HepG2 (cell line): ENCODE results near the gene GNAS. TPM values are rescaled to one million over a fixed set of nuclear protein-coding genes. Genes with fewer than 3 reads are reported as not detected.

Experiments
- ATAC-seq: fragments of 200-7000 bp; cut with Tn5 transposase; 3 replicates; pipeline ENCODE4 v1.9.1; 2020; ENCODE audit warnings: mild to moderate bottlenecking, moderate library complexity
- BruUV-seq: library from RNA; stranded (reverse); fragments of 400-500 nt; replicated peaks from 2 replicates; lab custom pipeline; 2021; lab: Mats Ljungman, UMichigan
- CTCF ChIA-PET: fragments of 300-600 bp; formaldehyde crosslinking; extraction: SDS; loops from one replicate; lab custom pipeline; 2021; ENCODE audit warnings: low total read pairs, inconsistent platforms, low intra/inter-chr PET ratio; lab: Yijun Ruan, JAX
- POLR2A ChIA-PET: fragments of 350-600 bp; sonication (Branson Sonifier 250); formaldehyde crosslinking; loops from one replicate; lab custom pipeline; 2020; ENCODE audit warnings: antibody characterized with exemption, inconsistent platforms; lab: Yijun Ruan, JAX
- DNase-seq: peaks from one replicate; pipeline ENCODE4 v3.0.0-alpha.2; 2015; ENCODE audit warnings: low spot score
- FAIRE-seq: peaks from 3 replicates; lab custom pipeline; 2011; peaks lifted over from hg19 to GRCh38; lab: Jason Lieb, UNC
- H2AFZ ChIP-seq: one replicate; pipeline ENCODE4 v1.6.1; 2011; ENCODE audit warnings: low read length, inconsistent platforms
- H3K27ac ChIP-seq: fragments of 300-600 bp; 3 replicates; pipeline ENCODE4 v1.8.0; 2011; ENCODE audit warnings: mixed run types, mild to moderate bottlenecking, mixed read lengths, low read length, inconsistent platforms; ENCODE audit not compliant: insufficient read depth; ENCODE audit errors: extremely low read length
- H3K27me3 ChIP-seq, 2 experiments: fragments of 200-600 bp in 1 of 2; 2 replicates in 1 of 2; 3 replicates in 1 of 2; pipeline versions ENCODE4 v1.6.0 to v1.8.0; 2011; ENCODE audit warnings: low read length in 2 of 2, mild to moderate bottlenecking in 2 of 2, moderate library complexity in 2 of 2, inconsistent platforms in 1 of 2; ENCODE audit not compliant: insufficient read depth in 2 of 2, control insufficient read depth in 1 of 2
- H3K36me3 ChIP-seq, 2 experiments: fragments of 200-600 bp in 1 of 2; replicated peaks in 1 of 2; 2 replicates in 1 of 2; 3 replicates in 1 of 2; pipeline versions ENCODE4 v1.5.1 to v1.8.0; 2011; ENCODE audit warnings: low read length in 2 of 2, inconsistent platforms in 1 of 2; ENCODE audit not compliant: insufficient read depth in 2 of 2, control insufficient read depth in 1 of 2
- H3K4me1 ChIP-seq: 2 replicates; pipeline ENCODE4 v1.5.1; 2012; ENCODE audit warnings: low read length, inconsistent platforms; ENCODE audit not compliant: insufficient read depth
- H3K4me2 ChIP-seq: 2 replicates; pipeline ENCODE4 v1.6.0; 2011; ENCODE audit warnings: low read depth, low read length, inconsistent platforms
- H3K4me3 ChIP-seq, 3 experiments: fragments of 200-600 bp in 1 of 3; sonication (generic), shearing (Covaris generic) in 1 of 3; replicated peaks in 1 of 3; 2 replicates each; pipeline ENCODE4 v1.5.1; 2011 to 2016; ENCODE audit warnings: low read length in 3 of 3, inconsistent platforms in 2 of 3, low read depth in 2 of 3, mild to moderate bottlenecking in 2 of 3, control low read depth in 1 of 3, mixed read lengths in 1 of 3; ENCODE audit not compliant: insufficient read depth in 1 of 3
- H3K79me2 ChIP-seq: one replicate; pipeline ENCODE4 v1.6.1; 2011; ENCODE audit warnings: low read length, inconsistent platforms; ENCODE audit not compliant: insufficient read depth
- H3K9ac ChIP-seq: 2 replicates; pipeline ENCODE4 v1.6.0; 2011; ENCODE audit warnings: mild to moderate bottlenecking, low read depth, low read length, inconsistent platforms; ENCODE audit not compliant: insufficient read depth
- H3K9me3 ChIP-seq: 2 replicates; pipeline ENCODE4 v1.5.1; 2012; ENCODE audit warnings: mild to moderate bottlenecking, low read length
- H4K20me1 ChIP-seq: 2 replicates; pipeline ENCODE4 v1.6.0; 2011; ENCODE audit warnings: inconsistent platforms, mild to moderate bottlenecking, low read length, moderate library complexity; ENCODE audit not compliant: insufficient read depth
- CREB1 ChIP-seq, 2 experiments: fragments of 450-650 bp in 1 of 2; IDR thresholded peaks; 2 replicates each; pipeline ENCODE4 v1.6.1; 2016 to 2017; ENCODE audit warnings: control low read depth in 1 of 2, mild to moderate bottlenecking in 1 of 2, missing compliant biosample characterization in 1 of 2, missing genetic modification characterization in 1 of 2
- FOXK1 ChIP-seq: sonication (generic); formaldehyde crosslinking; IDR thresholded peaks from 2 replicates; pipeline ENCODE4 v1.4.0; 2020; ENCODE audit warnings: low read depth, missing genetic modification reagents, borderline replicate concordance
- GTF2F1 ChIP-seq: fragments of 150-350 bp; IDR thresholded peaks from 2 replicates; pipeline ENCODE4 v1.6.1; 2014; ENCODE audit warnings: low read length
- GZF1 ChIP-seq: sonication (generic); formaldehyde crosslinking; IDR thresholded peaks from 2 replicates; pipeline ENCODE4 v1.5.1; 2020; ENCODE audit warnings: mild to moderate bottlenecking, missing genetic modification reagents
- HMG20A ChIP-seq: IDR thresholded peaks from 2 replicates; pipeline ENCODE4 v1.6.1; 2016; ENCODE audit warnings: borderline replicate concordance
- IRX3 ChIP-seq: sonication (generic); formaldehyde crosslinking; IDR thresholded peaks from 2 replicates; pipeline ENCODE4 v1.8.1; 2023; ENCODE audit warnings: mild to moderate bottlenecking, low read depth, missing genetic modification reagents, borderline replicate concordance
- NRL ChIP-seq: sonication (generic); formaldehyde crosslinking; IDR thresholded peaks from 2 replicates; pipeline ENCODE4 v1.5.0; 2020; ENCODE audit warnings: missing genetic modification reagents, mild to moderate bottlenecking, moderate library complexity, borderline replicate concordance
- PAF1 ChIP-seq: IDR thresholded peaks from 2 replicates; pipeline ENCODE4 v1.6.1; 2016; ENCODE audit warnings: missing genetic modification reagents, missing compliant biosample characterization
- PBX2 ChIP-seq: IDR thresholded peaks from 2 replicates; pipeline ENCODE4 v1.6.1; 2016; ENCODE audit warnings: control low read depth
- POLR2A ChIP-seq, 2 experiments: IDR thresholded peaks; 2 replicates each; pipeline ENCODE4 v1.6.1; 2011; ENCODE audit warnings: low read depth in 2 of 2, low read length in 2 of 2, mild to moderate bottlenecking in 1 of 2, moderate library complexity in 1 of 2; ENCODE audit not compliant: insufficient read depth in 1 of 2
- POLR2AphosphoS5 ChIP-seq: IDR thresholded peaks from 2 replicates; pipeline ENCODE4 v1.6.1; 2012; ENCODE audit warnings: low read depth, low read length
- RBM22 ChIP-seq: fragments of 200-400 bp; formaldehyde crosslinking; optimal IDR thresholded peaks from 2 replicates; pipeline ENCODE3; 2017; ENCODE audit warnings: mild to moderate bottlenecking, low read length, moderate library complexity
- SRSF9 ChIP-seq: fragments of 200-400 bp; formaldehyde crosslinking; IDR thresholded peaks from 2 replicates; pipeline ENCODE4 v1.6.1; 2018; ENCODE audit warnings: borderline replicate concordance, mild to moderate bottlenecking, low read depth, low read length; ENCODE audit not compliant: insufficient read depth, poor library complexity, severe bottlenecking
- STAT5B ChIP-seq: sonication (generic); formaldehyde crosslinking; IDR thresholded peaks from 2 replicates; pipeline ENCODE4 v1.4.0; 2020; ENCODE audit warnings: missing genetic modification reagents
- TAF1 ChIP-seq: sonication (generic); formaldehyde crosslinking; IDR thresholded peaks from 2 replicates; pipeline ENCODE4 v1.4.0; 2020; ENCODE audit warnings: missing genetic modification reagents
- ZNF512 ChIP-seq: sonication (generic); formaldehyde crosslinking; IDR thresholded peaks from 2 replicates; pipeline ENCODE4 v1.4.0; 2020; ENCODE audit warnings: mild to moderate bottlenecking, missing genetic modification reagents
- ZNF724P ChIP-seq: sonication (generic); formaldehyde crosslinking; IDR thresholded peaks from 2 replicates; pipeline ENCODE4 v1.8.0; 2022; ENCODE audit warnings: missing genetic modification reagents, borderline replicate concordance
- ZSCAN30 ChIP-seq: sonication (generic); formaldehyde crosslinking; IDR thresholded peaks from 2 replicates; pipeline ENCODE4 v1.5.0; 2020; ENCODE audit warnings: mild to moderate bottlenecking, missing genetic modification reagents
- ZSCAN31 ChIP-seq: sonication (generic); formaldehyde crosslinking; IDR thresholded peaks from 2 replicates; pipeline ENCODE4 v1.5.0; 2020; ENCODE audit warnings: low read depth, mild to moderate bottlenecking, missing genetic modification reagents
- WGBS: methylation state at CpG from one replicate; pipeline ENCODE4 v1.1.6; 2017; ENCODE audit warnings: low lambda C conversion rate; 5-methylcytosine and 5-hydroxymethylcytosine counted together
- in situ Hi-C: cut with HindIII; loops from 2 replicates; pipeline ENCODE4 v1.10.0; 2017; ENCODE audit warnings: low pct_unique_long_range_greater_than_20kb; ENCODE audit not compliant: extremely low pct_ligation_motif_present
- intact Hi-C: fragments of 100-400 bp; cut with micrococcal nuclease; formaldehyde crosslinking; loops from one replicate; pipeline ENCODE4 v1.10.0; 2022; ENCODE audit not compliant: unreplicated experiment
- polyA plus RNA-seq, 8 experiments: library from polyadenylated mRNA; depleted of rRNA in 3 of 8; stranded (reverse) in 7 of 8; unstranded in 1 of 8; fragments of >200 nt; fragmentation: Illumina TruSeq in 4 of 8; extraction: Trizol in 4 of 8; gene quantifications; 2 replicates each; pipeline versions ENCODE4 v1.2.1 to v1.2.3, GENCODE V29; 2011 to 2016; ENCODE audit warnings: low read depth in 4 of 8, missing spikeins in 1 of 8, mixed read lengths in 1 of 8; ENCODE audit not compliant: insufficient read depth in 1 of 8
- total RNA-seq, 5 experiments: library from RNA; depleted of rRNA; stranded (reverse); fragments of >200 nt; fragmentation: Illumina TruSeq; extraction: Trizol; gene quantifications; 2 replicates each; pipeline ENCODE4 v1.2.3, GENCODE V29; 2016; ENCODE audit warnings: low read depth in 1 of 5

GNAS gene
- total and polyA plus RNA-seq, 2 of the 13 experiments (the other 11 are each of a cell fraction or from before 2014, with no cell fraction given), result 407 to 1,008 TPM

- 97% methylated on average over 14 of the region's 14 CpGs for WGBS
- H3K9ac ChIP-seq, result no peak overlapping the region
- no peak overlapping the region for H2AFZ ChIP-seq
- H3K9me3 ChIP-seq, result no peaks in the 10 kb centered on the region
- in situ Hi-C loops, result no loop called here
- ATAC-seq (no peak), DNase-seq (no peak), FAIRE-seq (no peak)
- H3K36me3 ChIP-seq, result peaks cover 43 to 58% of the 10 kb centered on the region in 2 experiments
- TF ChIP-seq TAF1 (CRISPR knock-in tag) (no peak), STAT5B (no peak), GZF1 (CRISPR knock-in tag) (no peak), PAF1 (CRISPR knock-in tag) (no peak), SRSF9 (no peak), PBX2 (CRISPR knock-in tag) (no peak), HMG20A (CRISPR knock-in tag) (no peak), ZNF724P (CRISPR knock-in tag) (no peak), FOXK1 (CRISPR knock-in tag) (no peak), POLR2AphosphoS5 (peak; percentile 17; the same call in 1 of the 2 replicates), ZSCAN31 (no peak), CREB1 (IDR thresholded peaks at IDR 0.05) (0 out of 2 replicates have a peak, but pooled peaks have one; percentile 33), CREB1 (CRISPR knock-in tag; IDR thresholded peaks at IDR 0.05) (no peak), ZNF512 (no peak), GTF2F1 (no peak), NRL (CRISPR knock-in tag) (no peak), RBM22 (peak; percentile 90), ZSCAN30 (CRISPR knock-in tag) (no peak), IRX3 (CRISPR knock-in tag) (no peak), POLR2A (IDR thresholded peaks at IDR 0.05; ENCODE audit: insufficient read depth in 1 of 2, low read depth in 2 of 2, low read length in 2 of 2) (peak in 1 of 2 experiments; percentile 48; a peak in 1 of 4 replicates)
- no peaks in the 10 kb centered on the region for H3K4me1 ChIP-seq
- BruUV-seq, result no TSS peak
- CTCF ChIA-PET, result no interaction called here
- H3K4me3 ChIP-seq, result no peak overlapping the region
- H3K79me2 ChIP-seq, result no peaks in the 10 kb centered on the region
- no peak overlapping the region for H3K27ac ChIP-seq
- H3K4me2 ChIP-seq, result no peak overlapping the region
- POLR2A ChIA-PET, result no interaction called here
- intact Hi-C loops, result no loop called here
- no peaks in the 10 kb centered on the region for H3K27me3 ChIP-seq
- peaks cover 15% of the 10 kb centered on the region; the same call in 1 of the 2 replicates for H4K20me1 ChIP-seq
Measured at GRCh38 chr20:58910473-58910872, 58.0 kb downstream of the GNAS start.
